Endodermal cell (in vitro differentiated cells): ENCODE measurements around the gene PRKCD. TPM values are rescaled to one million over a fixed set of nuclear protein-coding genes. Genes with fewer than 3 reads are reported as not detected.

Source experiments
- DNase-seq: peaks from one replicate; pipeline ENCODE4 v3.0.0-alpha.2; 2017
- H3K27ac ChIP-seq: 2 replicates; pipeline ENCODE4 v1.5.1; 2013; ENCODE audit warnings: mild to moderate bottlenecking, low read depth, low read length, moderate library complexity
- H3K27me3 ChIP-seq: 2 replicates; pipeline ENCODE4 v1.6.1; 2013; ENCODE audit warnings: mild to moderate bottlenecking, low read length, moderate library complexity; ENCODE audit not compliant: insufficient read depth, control insufficient read depth, poor library complexity, severe bottlenecking
- H3K36me3 ChIP-seq: 2 replicates; pipeline ENCODE4 v1.7.0; 2013; ENCODE audit warnings: mild to moderate bottlenecking, low read length, moderate library complexity; ENCODE audit not compliant: control insufficient read depth, insufficient read depth
- H3K4me1 ChIP-seq: one replicate; pipeline ENCODE4 v1.7.0; 2013; ENCODE audit warnings: low read length; ENCODE audit not compliant: control insufficient read depth, insufficient read depth
- H3K4me3 ChIP-seq: 2 replicates; pipeline ENCODE4 v1.5.1; 2013; ENCODE audit warnings: mild to moderate bottlenecking, low read length, moderate library complexity
- H3K9ac ChIP-seq: 2 replicates; pipeline ENCODE4 v1.6.1; 2013; ENCODE audit warnings: mild to moderate bottlenecking, low read length, moderate library complexity; ENCODE audit not compliant: poor library complexity, severe bottlenecking; ENCODE audit errors: extremely low read depth
- H3K9me3 ChIP-seq: 2 replicates; pipeline ENCODE4 v1.6.1; 2013; ENCODE audit warnings: mild to moderate bottlenecking, low read length, moderate library complexity; ENCODE audit not compliant: control insufficient read depth
- H3K27ac Mint-ChIP-seq: 2 replicates; pipeline ENCODE4 v1.8.0; 2020; ENCODE audit warnings: mixed read lengths
- H3K27me3 Mint-ChIP-seq: 2 replicates; pipeline ENCODE4 v1.8.0; 2021; ENCODE audit warnings: mild to moderate bottlenecking, mixed read lengths; ENCODE audit not compliant: insufficient read depth
- H3K36me3 Mint-ChIP-seq: 2 replicates; pipeline ENCODE4 v1.8.0; 2020; ENCODE audit warnings: low read depth, mixed read lengths
- H3K4me1 Mint-ChIP-seq: 2 replicates; pipeline ENCODE4 v1.8.0; 2020; ENCODE audit warnings: mixed read lengths
- H3K4me3 Mint-ChIP-seq: 2 replicates; pipeline ENCODE4 v1.8.0; 2020; ENCODE audit warnings: mild to moderate bottlenecking, moderate library complexity, mixed read lengths
- H3K9me3 Mint-ChIP-seq: 2 replicates; pipeline ENCODE4 v1.8.0; 2020; ENCODE audit warnings: mild to moderate bottlenecking, mixed read lengths
- WGBS, 2 experiments: methylation state at CpG; one replicate each; pipeline versions ENCODE4 v1.1.5 to v1.1.7; 2013; ENCODE audit warnings: missing lambda C conversion rate in 2 of 2, mixed read lengths in 1 of 2; ENCODE audit not compliant: insufficient coverage in 1 of 2, insufficient read length in 1 of 2; 5-methylcytosine and 5-hydroxymethylcytosine counted together
- total RNA-seq, 2 donors: library from RNA; stranded (reverse); fragmentation: NEBNext Ultra II Directional in 1 of 2; extraction: Animal tissue kit (Norgen Biotek cat#: 25700) in 1 of 2; gene quantifications; 2 replicates in 1 of 2; 3 replicates in 1 of 2; pipeline ENCODE4 v1.2.1, GENCODE V29; 2021
- TF ChIP-seq, protein P1 (sequence below): fragments of 200-600 bp; sonication (generic); conservative IDR thresholded peaks from 2 replicates; pipeline ENCODE4 v1.5.0; 2021; ENCODE audit warnings: antibody characterized with exemption, mild to moderate bottlenecking

PRKCD gene
- total RNA-seq, 2 donors from 2014 or later: 19.9 to 26.6 TPM

DNA sequence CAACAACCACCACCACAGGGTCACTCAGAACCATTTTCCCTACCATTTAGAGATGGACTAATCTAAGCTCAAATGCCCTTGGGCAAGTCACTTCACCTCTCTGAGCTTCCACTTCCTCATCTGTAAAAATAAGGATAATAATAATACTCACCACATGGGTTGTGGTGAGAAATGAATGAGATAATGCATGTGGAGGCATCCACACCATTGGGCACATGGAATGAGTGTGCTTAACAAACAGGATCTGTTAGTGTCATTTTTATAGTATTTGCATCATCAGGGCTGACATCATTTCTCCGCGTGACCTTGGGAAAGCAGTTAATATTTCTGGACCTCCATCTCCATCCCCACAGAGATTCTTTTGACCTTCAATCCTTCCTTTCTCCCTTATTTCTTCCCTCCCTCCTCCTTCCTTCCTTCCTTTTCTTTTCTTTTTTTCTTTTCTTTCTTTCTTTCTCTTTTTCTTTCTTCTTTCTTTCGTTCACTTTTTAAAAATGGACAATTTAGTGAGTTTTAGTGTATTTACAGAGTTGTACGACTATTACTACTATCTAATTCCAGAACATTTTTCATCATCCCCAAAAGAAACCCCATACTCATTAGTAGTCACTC is 23.1 kb upstream of the PRKCD start:
- H3K4me3 ChIP-seq: no peak overlapping the region
- H3K36me3 Mint-ChIP-seq: no peaks in the 10 kb centered on the region
- DNase-seq: no peak
- no peak overlapping the region for H3K27ac ChIP-seq
- H3K27me3 ChIP-seq: no peaks in the 10 kb centered on the region
- H3K4me1 Mint-ChIP-seq: no peaks in the 10 kb centered on the region
- H3K4me1 ChIP-seq: no peaks in the 10 kb centered on the region
- no peak overlapping the region for H3K4me3 Mint-ChIP-seq
- H3K9ac ChIP-seq: no peak overlapping the region
- H3K9me3 Mint-ChIP-seq: no peaks in the 10 kb centered on the region
- no peak overlapping the region for H3K27ac Mint-ChIP-seq
- 87 to 93% methylated on average over 2 to 3 of the region's 4 CpGs for WGBS, 2 experiments
- H3K27me3 Mint-ChIP-seq: peaks cover 2% of the 10 kb centered on the region
- H3K9me3 ChIP-seq: no peaks in the 10 kb centered on the region
- TF ChIP-seq, protein P1, sequence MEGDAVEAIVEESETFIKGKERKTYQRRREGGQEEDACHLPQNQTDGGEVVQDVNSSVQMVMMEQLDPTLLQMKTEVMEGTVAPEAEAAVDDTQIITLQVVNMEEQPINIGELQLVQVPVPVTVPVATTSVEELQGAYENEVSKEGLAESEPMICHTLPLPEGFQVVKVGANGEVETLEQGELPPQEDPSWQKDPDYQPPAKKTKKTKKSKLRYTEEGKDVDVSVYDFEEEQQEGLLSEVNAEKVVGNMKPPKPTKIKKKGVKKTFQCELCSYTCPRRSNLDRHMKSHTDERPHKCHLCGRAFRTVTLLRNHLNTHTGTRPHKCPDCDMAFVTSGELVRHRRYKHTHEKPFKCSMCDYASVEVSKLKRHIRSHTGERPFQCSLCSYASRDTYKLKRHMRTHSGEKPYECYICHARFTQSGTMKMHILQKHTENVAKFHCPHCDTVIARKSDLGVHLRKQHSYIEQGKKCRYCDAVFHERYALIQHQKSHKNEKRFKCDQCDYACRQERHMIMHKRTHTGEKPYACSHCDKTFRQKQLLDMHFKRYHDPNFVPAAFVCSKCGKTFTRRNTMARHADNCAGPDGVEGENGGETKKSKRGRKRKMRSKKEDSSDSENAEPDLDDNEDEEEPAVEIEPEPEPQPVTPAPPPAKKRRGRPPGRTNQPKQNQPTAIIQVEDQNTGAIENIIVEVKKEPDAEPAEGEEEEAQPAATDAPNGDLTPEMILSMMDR: no peak
- H3K36me3 ChIP-seq: no peaks in the 10 kb centered on the region

DNA sequence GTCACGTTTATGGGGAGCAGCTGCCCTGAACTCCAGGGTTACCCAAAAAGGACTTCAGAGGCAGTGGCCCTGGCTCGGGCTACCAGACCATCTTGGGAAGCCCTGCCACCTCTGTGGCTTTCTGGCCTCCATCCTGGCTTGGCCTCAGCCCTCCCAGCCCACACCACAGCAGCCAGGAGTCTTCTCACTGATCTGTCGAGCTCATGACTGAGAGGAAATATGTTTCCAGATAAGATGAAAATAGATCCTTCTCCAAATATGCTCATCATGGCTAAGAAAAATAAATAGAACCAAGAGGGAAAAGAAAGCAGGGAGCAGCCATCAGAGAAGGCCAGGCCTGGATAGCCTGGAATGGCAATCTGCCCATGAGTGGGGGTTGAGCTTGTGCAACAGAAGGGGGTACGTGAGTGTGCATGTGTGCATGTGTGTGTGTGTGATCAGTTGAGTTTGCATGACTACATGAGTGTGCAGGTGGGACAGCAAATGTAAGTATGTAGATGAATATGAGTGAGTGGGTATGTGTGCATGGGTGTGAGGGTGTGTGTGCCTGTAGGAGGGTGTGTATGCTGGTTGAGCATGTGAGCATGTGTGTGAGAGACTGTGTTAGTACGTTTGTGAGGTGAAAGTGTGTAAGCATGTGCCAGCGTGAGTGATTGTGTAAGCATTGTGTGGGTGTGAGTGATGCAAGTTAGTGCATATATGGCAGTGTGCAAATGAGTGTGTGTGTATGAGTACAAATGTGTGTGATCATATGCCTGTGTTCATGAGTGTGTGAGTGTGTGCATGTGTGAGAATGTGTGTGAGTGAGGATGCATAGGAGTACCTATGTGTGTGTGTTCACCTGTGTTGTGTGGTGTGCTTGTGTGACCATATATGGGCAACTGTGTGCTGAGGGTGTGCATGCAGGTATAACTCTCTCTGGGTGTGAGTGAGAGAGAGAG is 20.8 kb upstream of the PRKCD start:
- DNase-seq: no peak

More for the DNA sequence above, 20.8 kb upstream of the PRKCD start:
- H3K9me3 ChIP-seq: no peaks in the 10 kb centered on the region
- Mint-ChIP-seq H3K27ac (no peak overlapping the region), H3K27me3 (no peaks in the 10 kb centered on the region), H3K9me3 (no peaks in the 10 kb centered on the region), H3K4me3 (no peak overlapping the region), H3K4me1 (no peaks in the 10 kb centered on the region), H3K36me3 (no peaks in the 10 kb centered on the region)
- no peaks in the 10 kb centered on the region for H3K36me3 ChIP-seq
- WGBS, 2 experiments: 84 to 96% methylated on average over 4 to 6 of the region's 6 CpGs
- no peak overlapping the region for H3K27ac ChIP-seq
- H3K9ac ChIP-seq: no peak overlapping the region
- TF ChIP-seq, protein P1: no peak
- no peaks in the 10 kb centered on the region for H3K27me3 ChIP-seq
- H3K4me1 ChIP-seq: no peaks in the 10 kb centered on the region
- H3K4me3 ChIP-seq: no peak overlapping the region
